HCT116 (cell line): ENCODE measurements around the gene TET2. TPM values are rescaled to one million over a fixed set of nuclear protein-coding genes. Genes with fewer than 3 reads are reported as not detected.

Source experiments
- ATAC-seq: fragments of 200-7000 bp; cut with Tn5 transposase; 2 replicates; pipeline ENCODE4 v1.9.1; 2020; ENCODE audit warnings: mild to moderate bottlenecking, moderate library complexity
- BruUV-seq: library from RNA; stranded (reverse); fragments of 400-500 nt; replicated peaks from 2 replicates; lab custom pipeline; 2021; lab: Mats Ljungman, UMichigan
- CTCF ChIA-PET: fragments of 300-600 bp; sonication (Branson Sonifier 250); formaldehyde crosslinking; loops from one replicate; lab custom pipeline; 2021; ENCODE audit warnings: antibody characterized with exemption; lab: Charles Lee
- POLR2A ChIA-PET: fragments of 300-600, 350-600 bp; sonication (Branson Sonifier 250); formaldehyde crosslinking; loops from one replicate; lab custom pipeline; 2021; ENCODE audit warnings: antibody characterized with exemption; lab: Charles Lee
- RAD21 ChIA-PET, 2 experiments: fragments of 300-600 bp; sonication (Branson Sonifier 250); formaldehyde crosslinking; loops; one replicate each; lab custom pipeline; 2023; ENCODE audit warnings: low total read pairs in 2 of 2; ENCODE audit not compliant: uncharacterized antibody in 2 of 2, unreplicated experiment in 2 of 2, low non-redundant PET in 1 of 2; lab: Charles Lee
- DNase-seq: peaks from one replicate; pipeline ENCODE4 v3.0.0-alpha.2; 2010; ENCODE audit warnings: low read depth, low spot score
- H2AFZ ChIP-seq: fragments of 200-600 bp; shearing (Covaris generic), sonication (generic); 2 replicates; pipeline ENCODE4 v1.6.1; 2017; ENCODE audit warnings: low read depth, mixed run types, mixed read lengths, antibody characterized with exemption, low read length; ENCODE audit not compliant: poor library complexity, severe bottlenecking
- H3K27ac ChIP-seq: 2 replicates; pipeline ENCODE4 v1.5.1; 2012; ENCODE audit warnings: low read depth, low read length
- H3K27me3 ChIP-seq: fragments of 200-600 bp; sonication (generic); 2 replicates; pipeline ENCODE4 v1.6.1; 2016; ENCODE audit warnings: mixed run types, low read length, mixed read lengths; ENCODE audit not compliant: insufficient read depth
- H3K36me3 ChIP-seq, 2 experiments: fragments of 200-500 bp in 1 of 2; fragments of 200-600 bp in 1 of 2; sonication (Bioruptor generic) in 1 of 2; sonication (generic) in 1 of 2; 2 replicates each; pipeline versions ENCODE4 v1.5.1 to v1.6.1; 2014 to 2016; ENCODE audit warnings: low read length in 2 of 2, inconsistent platforms in 1 of 2, mixed read lengths in 1 of 2, mixed run types in 1 of 2; ENCODE audit not compliant: insufficient read depth in 2 of 2, control insufficient read depth in 1 of 2
- H3K4me1 ChIP-seq, 2 experiments: fragments of 200-600 bp in 1 of 2; sonication (generic) in 1 of 2; 2 replicates each; pipeline versions ENCODE4 v1.5.1 to v1.6.1; 2012 to 2017; ENCODE audit warnings: low read length in 2 of 2, inconsistent platforms in 1 of 2, mild to moderate bottlenecking in 1 of 2, mixed read lengths in 1 of 2, mixed run types in 1 of 2, moderate library complexity in 1 of 2; ENCODE audit not compliant: insufficient read depth in 2 of 2, control insufficient read depth in 1 of 2
- H3K4me2 ChIP-seq: fragments of 200-600 bp; sonication (generic); 2 replicates; pipeline ENCODE4 v1.6.1; 2017; ENCODE audit warnings: mixed run types, low read length, mixed read lengths
- H3K4me3 ChIP-seq, 2 experiments: fragments of 200-600 bp in 1 of 2; sonication (generic) in 1 of 2; replicated peaks in 1 of 2; 2 replicates each; pipeline ENCODE4 v1.5.1; 2011 to 2016; ENCODE audit warnings: low read length in 2 of 2, control low read depth in 1 of 2, low read depth in 1 of 2, mild to moderate bottlenecking in 1 of 2, mixed read lengths in 1 of 2, mixed run types in 1 of 2
- H3K79me2 ChIP-seq: fragments of 200-600 bp; sonication (generic); 2 replicates; pipeline ENCODE4 v1.6.1; 2017; ENCODE audit warnings: mild to moderate bottlenecking, mixed run types, low read length, moderate library complexity, mixed read lengths; ENCODE audit not compliant: insufficient read depth
- H3K9ac ChIP-seq: fragments of 200-600 bp; sonication (generic); 2 replicates; pipeline ENCODE4 v1.6.1; 2016; ENCODE audit warnings: low read length, mixed read lengths
- H3K9me2 ChIP-seq: fragments of 200-600 bp; sonication (generic), shearing (Covaris generic); 2 replicates; pipeline ENCODE4 v1.6.1; 2017; ENCODE audit warnings: mixed run types, mild to moderate bottlenecking, moderate library complexity; ENCODE audit not compliant: insufficient read depth
- H3K9me3 ChIP-seq, 2 experiments: fragments of 200-500 bp in 1 of 2; fragments of 200-600 bp in 1 of 2; sonication (Bioruptor generic) in 1 of 2; sonication (generic) in 1 of 2; 2 replicates each; pipeline ENCODE4 v1.6.1; 2014 to 2017; ENCODE audit warnings: low read length in 2 of 2, mixed read lengths in 2 of 2, inconsistent platforms in 1 of 2, low read depth in 1 of 2, mild to moderate bottlenecking in 1 of 2, mixed run types in 1 of 2, moderate library complexity in 1 of 2; ENCODE audit not compliant: control insufficient read depth in 1 of 2, insufficient read depth in 1 of 2
- H4K20me1 ChIP-seq: fragments of 200-600 bp; sonication (generic), shearing (Covaris generic); 2 replicates; pipeline ENCODE4 v1.6.1; 2017; ENCODE audit warnings: mixed run types, mild to moderate bottlenecking, moderate library complexity; ENCODE audit not compliant: insufficient read depth
- ATF3 ChIP-seq: IDR thresholded peaks from 2 replicates; pipeline ENCODE4 v1.6.1; 2012
- CBX3 ChIP-seq: IDR thresholded peaks from 2 replicates; pipeline ENCODE4 v1.6.1; 2012; ENCODE audit warnings: low read depth
- CEBPB ChIP-seq: IDR thresholded peaks from 2 replicates; pipeline ENCODE4 v1.6.1; 2012; ENCODE audit warnings: low read depth
- EGR1 ChIP-seq: IDR thresholded peaks from 2 replicates; pipeline ENCODE4 v1.6.1; 2012; ENCODE audit warnings: low read depth
- ELF1 ChIP-seq: IDR thresholded peaks from 2 replicates; pipeline ENCODE4 v1.6.1; 2012; ENCODE audit warnings: low read depth, borderline replicate concordance
- EZH2 ChIP-seq: fragments of 200-600 bp; sonication (generic); IDR thresholded peaks from 2 replicates; pipeline ENCODE4 v1.6.1; 2017; ENCODE audit warnings: antibody characterized with exemption, mixed run types
- EZH2phosphoT487 ChIP-seq: fragments of 200-600 bp; IDR thresholded peaks from 2 replicates; pipeline ENCODE4 v1.6.1; 2018; ENCODE audit warnings: antibody characterized with exemption, borderline replicate concordance
- JUND ChIP-seq: IDR thresholded peaks from 2 replicates; pipeline ENCODE4 v1.6.1; 2012
- MAX ChIP-seq: IDR thresholded peaks from 2 replicates; pipeline ENCODE4 v1.6.1; 2012
- POLR2A ChIP-seq: IDR thresholded peaks from 2 replicates; pipeline ENCODE4 v1.7.0; 2011; ENCODE audit warnings: borderline replicate concordance; ENCODE audit not compliant: insufficient read depth, insufficient read length; ENCODE audit errors: extremely low read depth
- RAD21 ChIP-seq: IDR thresholded peaks from 2 replicates; pipeline ENCODE4 v1.6.1; 2012; ENCODE audit warnings: low read depth, mild to moderate bottlenecking
- SIN3A ChIP-seq: IDR thresholded peaks from 2 replicates; pipeline ENCODE4 v1.6.1; 2012; ENCODE audit warnings: low read depth
- SP1 ChIP-seq: IDR thresholded peaks from 2 replicates; pipeline ENCODE4 v1.6.1; 2012; ENCODE audit warnings: low read depth
- SRF ChIP-seq: IDR thresholded peaks from 2 replicates; pipeline ENCODE4 v1.6.1; 2012; ENCODE audit warnings: low read depth
- ZBTB33 ChIP-seq: IDR thresholded peaks from 2 replicates; pipeline ENCODE4 v1.6.1; 2011; ENCODE audit warnings: mild to moderate bottlenecking, low read length, moderate library complexity; ENCODE audit not compliant: insufficient replicate concordance; ENCODE audit errors: extremely low read depth
- ZNF274 ChIP-seq: fragments of 200-500 bp; sonication (Bioruptor generic); IDR thresholded peaks from 2 replicates; pipeline ENCODE4 v1.6.1; 2014; ENCODE audit warnings: mild to moderate bottlenecking, low read depth, low read length, inconsistent platforms
- intact Hi-C: fragments of 100-400 bp; cut with micrococcal nuclease; formaldehyde crosslinking; loops from 2 replicates; pipeline ENCODE4 v1.10.0; 2022
- total RNA-seq: library from RNA; stranded (reverse); gene quantifications from one replicate; pipeline ENCODE4 v1.2.1, GENCODE V29; 2021; ENCODE audit not compliant: unreplicated experiment

The TET2 gene
- total RNA-seq, 1 experiment from 2014 or later = 9.7 TPM

GRCh38 chr4:105127170-105127445 lies 19.6 kb upstream of the TET2 start:
- no TSS peak for BruUV-seq
- Histone ChIP-seq H2AFZ (no peak overlapping the region), H3K4me3 (no peak overlapping the region), H3K27me3 (no peaks in the 10 kb centered on the region), H3K4me2 (no peak overlapping the region), H4K20me1 (no peaks in the 10 kb centered on the region), H3K4me1 (peaks cover 0 to 6% of the 10 kb centered on the region in 2 experiments; a peak in 2 of 4 replicates), H3K79me2 (no peaks in the 10 kb centered on the region), H3K9ac (no peak overlapping the region), H3K27ac (no peak overlapping the region), H3K36me3 (no peaks in the 10 kb centered on the region), H3K9me2 (no peaks in the 10 kb centered on the region), H3K9me3 (no peaks in the 10 kb centered on the region)
- ChIA-PET CTCF (no interaction called here), POLR2A (no interaction called here), RAD21 (no interaction called here)
- DNase-seq = no peak
- ATAC-seq = no peak
- intact Hi-C loops = no loop called here
- no peak for TF ChIP-seq CEBPB
- no peak for TF ChIP-seq ELF1
- TF ChIP-seq MAX = no peak
- no peak for TF ChIP-seq EZH2
- no peak for TF ChIP-seq SP1
- no peak for TF ChIP-seq SIN3A
- no peak for TF ChIP-seq ZNF274
- TF ChIP-seq ATF3 = no peak
- no peak for TF ChIP-seq CBX3
- no peak for TF ChIP-seq EGR1
- TF ChIP-seq EZH2phosphoT487 = no peak
- TF ChIP-seq JUND = no peak
- no peak for TF ChIP-seq SRF
- no peak for TF ChIP-seq POLR2A
- TF ChIP-seq RAD21 = no peak
- no peak for TF ChIP-seq ZBTB33
